Choroid plexus epithelial cell (primary cell): ENCODE results near the gene ZFPM1.

Source experiments
- DNase-seq: peaks from one replicate; pipeline ENCODE4 v3.0.0-alpha.2; 2010; ENCODE audit warnings: low read depth
- H3K4me3 ChIP-seq: 2 replicates; pipeline ENCODE4 v1.5.1; 2011; ENCODE audit warnings: low read depth, mild to moderate bottlenecking, control low read depth, low read length, moderate library complexity
- TF ChIP-seq, protein P1 (sequence below): conservative IDR thresholded peaks from 2 replicates; pipeline ENCODE4 v1.5.1; 2011; ENCODE audit warnings: low read depth, mild to moderate bottlenecking, control low read depth, inconsistent platforms, low read length, moderate library complexity

ZFPM1 gene

DNA sequence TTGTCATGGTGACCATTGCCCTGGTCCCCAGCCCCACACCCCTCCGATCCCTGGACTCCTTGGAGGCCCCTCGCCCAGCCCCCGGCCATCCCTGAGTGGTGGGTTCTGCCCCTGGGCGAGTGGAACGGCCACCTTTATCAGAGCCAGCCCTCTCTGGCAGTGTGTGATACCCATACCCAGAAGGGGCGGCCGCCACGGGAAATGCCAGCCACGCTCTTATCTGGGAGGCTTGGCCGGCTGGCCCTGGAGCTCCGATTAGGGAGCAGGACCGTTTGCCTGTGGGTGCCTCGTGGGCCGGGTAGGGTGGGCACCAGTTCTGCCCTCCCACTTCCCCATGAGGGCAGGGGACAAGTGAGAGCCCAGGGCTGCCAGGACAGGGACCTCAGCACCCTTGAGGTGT is 58.8 kb downstream of the ZFPM1 start:
- TF ChIP-seq, protein P1, sequence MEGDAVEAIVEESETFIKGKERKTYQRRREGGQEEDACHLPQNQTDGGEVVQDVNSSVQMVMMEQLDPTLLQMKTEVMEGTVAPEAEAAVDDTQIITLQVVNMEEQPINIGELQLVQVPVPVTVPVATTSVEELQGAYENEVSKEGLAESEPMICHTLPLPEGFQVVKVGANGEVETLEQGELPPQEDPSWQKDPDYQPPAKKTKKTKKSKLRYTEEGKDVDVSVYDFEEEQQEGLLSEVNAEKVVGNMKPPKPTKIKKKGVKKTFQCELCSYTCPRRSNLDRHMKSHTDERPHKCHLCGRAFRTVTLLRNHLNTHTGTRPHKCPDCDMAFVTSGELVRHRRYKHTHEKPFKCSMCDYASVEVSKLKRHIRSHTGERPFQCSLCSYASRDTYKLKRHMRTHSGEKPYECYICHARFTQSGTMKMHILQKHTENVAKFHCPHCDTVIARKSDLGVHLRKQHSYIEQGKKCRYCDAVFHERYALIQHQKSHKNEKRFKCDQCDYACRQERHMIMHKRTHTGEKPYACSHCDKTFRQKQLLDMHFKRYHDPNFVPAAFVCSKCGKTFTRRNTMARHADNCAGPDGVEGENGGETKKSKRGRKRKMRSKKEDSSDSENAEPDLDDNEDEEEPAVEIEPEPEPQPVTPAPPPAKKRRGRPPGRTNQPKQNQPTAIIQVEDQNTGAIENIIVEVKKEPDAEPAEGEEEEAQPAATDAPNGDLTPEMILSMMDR, result no peak
- DNase-seq, result no peak
- no peak overlapping the region for H3K4me3 ChIP-seq

DNA sequence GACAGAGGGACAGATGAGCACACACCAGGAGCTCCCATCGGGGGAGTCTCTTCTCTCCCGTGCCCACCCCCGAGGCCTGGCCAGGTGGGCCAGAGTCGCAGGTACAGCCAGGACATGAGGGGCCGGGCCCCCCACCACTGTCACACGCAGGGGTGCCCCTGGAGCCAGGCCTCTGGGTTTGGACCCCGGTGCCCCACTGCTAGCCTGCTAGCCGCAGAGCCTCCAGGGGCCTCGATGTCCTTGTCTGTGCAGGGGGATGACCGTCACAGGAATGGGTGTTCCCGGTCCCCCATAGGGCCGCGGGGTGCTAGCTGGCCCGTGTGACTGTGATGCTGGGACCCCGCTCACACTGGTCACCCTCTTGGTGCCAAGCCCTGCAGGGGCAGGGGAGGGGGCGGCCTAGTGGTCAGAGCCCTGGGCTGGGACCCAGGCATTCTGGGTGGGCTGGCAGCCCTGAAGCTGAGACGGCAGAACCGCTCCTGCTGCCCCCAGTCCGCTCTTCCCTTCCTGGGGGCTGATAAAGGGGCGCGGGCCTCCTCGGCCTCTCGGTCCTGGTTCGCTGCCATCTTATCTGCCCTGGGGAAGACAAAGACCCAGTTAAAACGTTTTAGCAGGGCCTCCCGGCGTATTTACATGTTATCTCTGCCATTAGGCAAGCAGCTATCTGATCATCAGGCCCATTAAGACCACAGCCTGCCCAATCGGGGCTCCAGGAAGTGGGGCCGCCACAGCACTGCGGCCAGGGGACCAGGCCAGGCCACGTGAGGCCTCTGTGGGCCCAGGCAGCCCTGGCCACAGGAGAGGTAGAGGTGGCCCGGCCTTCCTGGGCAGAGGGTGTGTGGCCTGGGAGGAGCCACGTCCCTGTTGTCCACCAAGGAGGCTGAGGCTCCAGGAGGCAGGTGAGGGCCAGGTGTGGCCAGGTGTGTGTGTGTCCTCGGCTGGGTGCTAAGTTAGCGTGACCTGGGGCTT is 59.9 kb downstream of the ZFPM1 start:
- DNase-seq, result no peak
- TF ChIP-seq, protein P1, result no peak
- H3K4me3 ChIP-seq, result no peak overlapping the region

DNA sequence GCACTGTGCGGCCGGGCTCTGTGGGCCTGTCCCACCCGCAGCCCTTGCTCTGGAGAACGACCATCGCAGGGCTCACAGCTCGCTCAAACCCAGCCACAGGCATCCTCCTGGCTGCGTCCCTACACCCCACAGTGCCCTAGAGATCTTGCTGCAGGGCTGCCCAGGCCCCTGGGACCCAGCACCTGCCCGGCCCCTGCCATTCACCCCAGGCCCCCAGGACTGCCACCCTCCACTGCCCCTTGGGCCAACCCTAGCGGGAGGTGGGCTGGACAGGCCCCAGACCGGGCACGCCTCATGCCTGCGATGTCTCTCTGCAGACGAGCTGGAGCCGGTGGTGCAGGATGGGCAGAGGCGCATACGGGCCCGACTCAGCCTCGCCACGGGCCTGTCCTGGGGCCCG is 61.0 kb downstream of the ZFPM1 start:
- TF ChIP-seq, protein P1, result no peak
- no peak overlapping the region for H3K4me3 ChIP-seq
- DNase-seq, result no peak

DNA sequence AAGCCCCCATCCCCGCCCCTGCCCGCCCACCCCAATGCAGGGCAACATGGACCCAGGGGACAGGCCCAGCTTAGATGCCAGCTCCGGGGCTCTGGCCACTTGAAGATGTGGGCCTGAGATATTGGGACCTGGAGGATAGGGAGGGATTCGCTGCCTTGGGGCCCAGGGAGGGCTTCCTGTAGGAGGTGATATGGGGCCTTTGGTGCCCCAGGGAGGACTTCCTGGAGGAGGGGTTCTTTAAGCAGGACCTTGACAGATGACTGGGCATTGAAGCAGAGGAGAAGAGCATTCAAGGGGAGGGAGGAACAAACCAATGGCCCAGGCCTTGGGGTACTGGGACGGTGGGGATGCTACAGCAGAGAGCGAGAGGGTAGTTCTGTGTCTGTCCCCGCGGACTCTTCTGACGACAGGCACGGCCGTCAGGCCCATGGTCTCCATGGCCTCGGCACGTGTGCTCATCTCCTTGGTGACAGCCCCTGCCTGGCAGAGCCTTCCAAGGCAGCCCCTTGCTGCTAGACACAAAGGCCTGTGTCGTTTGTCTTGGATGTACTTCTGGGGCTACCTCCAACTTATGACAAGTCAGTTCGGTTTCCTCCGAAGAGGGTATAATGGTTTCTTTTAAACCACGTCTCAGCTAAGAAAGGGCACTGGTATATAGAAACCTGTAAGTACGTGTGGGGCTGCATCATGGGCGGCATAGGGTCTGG is 61.6 kb downstream of the ZFPM1 start:
- TF ChIP-seq, protein P1, result no peak
- no peak for DNase-seq
- H3K4me3 ChIP-seq, result no peak overlapping the region

DNA sequence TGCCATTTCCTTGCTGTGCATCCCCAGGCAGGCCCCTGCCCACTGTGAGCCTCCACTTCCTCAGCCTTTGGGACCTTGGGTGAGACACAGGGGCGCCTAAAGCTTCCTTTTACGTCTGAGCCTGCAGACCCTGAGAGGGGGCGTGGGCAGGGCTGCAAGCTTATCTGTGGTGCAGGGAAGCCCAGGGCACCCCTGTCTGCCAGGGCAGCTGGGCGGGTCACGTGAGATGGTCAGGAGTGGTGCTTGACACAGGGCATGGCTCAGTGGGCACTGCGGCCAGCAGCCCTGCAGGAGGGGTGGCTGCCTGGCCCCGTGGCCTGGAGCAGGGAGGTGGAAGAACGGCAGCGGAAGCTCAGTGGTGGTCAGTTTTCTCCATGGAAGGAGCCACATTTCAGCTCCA is 62.3 kb downstream of the ZFPM1 start:
- H3K4me3 ChIP-seq, result no peak overlapping the region
- DNase-seq, result no peak
- TF ChIP-seq, protein P1, result no peak

DNA sequence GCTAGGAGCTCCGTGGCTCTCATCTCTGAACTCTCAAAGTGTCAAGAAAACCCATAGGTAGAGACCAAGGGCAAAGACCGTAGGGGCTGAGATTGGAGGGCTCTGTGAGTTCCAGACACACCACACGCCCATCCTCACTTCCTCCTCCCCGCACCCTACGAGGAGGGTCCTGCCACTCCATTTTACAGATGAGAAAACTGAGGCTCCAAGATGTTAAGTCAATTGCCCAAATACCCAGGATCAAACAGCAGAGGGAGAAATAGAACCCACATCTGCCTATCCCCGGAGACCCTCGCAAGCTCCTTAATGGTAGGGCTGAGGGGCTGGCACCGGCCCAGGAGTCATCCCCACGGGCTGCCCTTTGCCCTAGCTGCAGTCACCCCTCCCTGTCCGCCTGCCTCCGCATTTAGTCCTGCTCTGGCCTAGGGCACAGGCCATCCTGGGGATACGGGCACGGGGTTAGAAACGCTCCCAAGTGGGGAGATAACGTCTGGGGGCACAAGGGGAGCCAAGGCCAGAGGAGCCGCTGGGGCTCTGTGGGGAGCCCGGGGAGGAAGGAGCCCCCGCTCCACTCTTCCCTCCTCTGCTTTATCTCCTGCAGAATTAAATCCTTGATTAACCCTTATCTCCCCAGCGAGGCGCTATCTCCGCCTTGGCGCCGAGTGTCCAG is 63.0 kb downstream of the ZFPM1 start:
- TF ChIP-seq, protein P1, result no peak
- no peak overlapping the region for H3K4me3 ChIP-seq
- DNase-seq, result no peak
